Measurements from ENCODE around the gene EGF.

EGF gene

GRCh38 chr4:109989044-109989443 is 76.4 kb downstream of the EGF start:
- TF ChIP-seq EZH2 (IDR thresholded peaks at IDR 0.05; ENCODE audit: borderline replicate concordance, low read length), result no peak
- TF ChIP-seq, protein P1, sequence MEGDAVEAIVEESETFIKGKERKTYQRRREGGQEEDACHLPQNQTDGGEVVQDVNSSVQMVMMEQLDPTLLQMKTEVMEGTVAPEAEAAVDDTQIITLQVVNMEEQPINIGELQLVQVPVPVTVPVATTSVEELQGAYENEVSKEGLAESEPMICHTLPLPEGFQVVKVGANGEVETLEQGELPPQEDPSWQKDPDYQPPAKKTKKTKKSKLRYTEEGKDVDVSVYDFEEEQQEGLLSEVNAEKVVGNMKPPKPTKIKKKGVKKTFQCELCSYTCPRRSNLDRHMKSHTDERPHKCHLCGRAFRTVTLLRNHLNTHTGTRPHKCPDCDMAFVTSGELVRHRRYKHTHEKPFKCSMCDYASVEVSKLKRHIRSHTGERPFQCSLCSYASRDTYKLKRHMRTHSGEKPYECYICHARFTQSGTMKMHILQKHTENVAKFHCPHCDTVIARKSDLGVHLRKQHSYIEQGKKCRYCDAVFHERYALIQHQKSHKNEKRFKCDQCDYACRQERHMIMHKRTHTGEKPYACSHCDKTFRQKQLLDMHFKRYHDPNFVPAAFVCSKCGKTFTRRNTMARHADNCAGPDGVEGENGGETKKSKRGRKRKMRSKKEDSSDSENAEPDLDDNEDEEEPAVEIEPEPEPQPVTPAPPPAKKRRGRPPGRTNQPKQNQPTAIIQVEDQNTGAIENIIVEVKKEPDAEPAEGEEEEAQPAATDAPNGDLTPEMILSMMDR (IDR thresholded peaks at IDR 0.05; ENCODE audit: low read length), result no peak
- Histone ChIP-seq H3K9me3 (ENCODE audit: low read length) (no peaks in the 10 kb centered on the region; the same call in 1 of the 2 replicates), H3K4me3 (ENCODE audit: low read depth, low read length, poor library complexity, severe bottlenecking) (no peak overlapping the region), H4K20me1 (ENCODE audit: insufficient read depth, low read length) (no peaks in the 10 kb centered on the region), H3K4me2 (ENCODE audit: low read length) (no peak overlapping the region), H3K27ac (ENCODE audit: low read depth, low read length, poor library complexity, severe bottlenecking) (no peak overlapping the region), H3K27me3 (ENCODE audit: insufficient read depth, low read length) (no peaks in the 10 kb centered on the region), H2AFZ (ENCODE audit: low read length) (no peak overlapping the region), H3K9me2 (ENCODE audit: low read depth, low read length) (no peaks in the 10 kb centered on the region), H3K79me2 (ENCODE audit: insufficient read depth, low read length) (no peaks in the 10 kb centered on the region), H3K4me1 (ENCODE audit: insufficient read depth, low read length, severe bottlenecking) (peaks cover 38% of the 10 kb centered on the region), H3K9ac (ENCODE audit: low read length) (no peak overlapping the region), H3K36me3 (ENCODE audit: insufficient read depth, low read length) (no peaks in the 10 kb centered on the region), H3F3A (ENCODE audit: insufficient read depth, low read length) (no peaks in the 10 kb centered on the region)

- H3F3A ChIP-seq (ENCODE audit: insufficient read depth, low read length), result no peaks in the 10 kb centered on the region
- H3K27ac ChIP-seq (ENCODE audit: low read depth, low read length, poor library complexity, severe bottlenecking), result peak overlapping the region; percentile 95
- no peaks in the 10 kb centered on the region for H4K20me1 ChIP-seq (ENCODE audit: insufficient read depth, low read length)
- no peaks in the 10 kb centered on the region; the same call in 1 of the 2 replicates for H3K9me3 ChIP-seq (ENCODE audit: low read length)
- H3K4me3 ChIP-seq (ENCODE audit: low read depth, low read length, poor library complexity, severe bottlenecking), result no peak overlapping the region
- H2AFZ ChIP-seq (ENCODE audit: low read length), result no peak overlapping the region
- H3K9ac ChIP-seq (ENCODE audit: low read length), result no peak overlapping the region
- H3K4me1 ChIP-seq (ENCODE audit: insufficient read depth, low read length, severe bottlenecking), result peaks cover 43% of the 10 kb centered on the region
- no peaks in the 10 kb centered on the region for H3K36me3 ChIP-seq (ENCODE audit: insufficient read depth, low read length)
- no peaks in the 10 kb centered on the region for H3K9me2 ChIP-seq (ENCODE audit: low read depth, low read length)
- no peak overlapping the region for H3K4me2 ChIP-seq (ENCODE audit: low read length)
- H3K27me3 ChIP-seq (ENCODE audit: insufficient read depth, low read length), result no peaks in the 10 kb centered on the region
- TF ChIP-seq, protein P1 (IDR thresholded peaks at IDR 0.05; ENCODE audit: low read length), result no peak
- TF ChIP-seq EZH2 (IDR thresholded peaks at IDR 0.05; ENCODE audit: borderline replicate concordance, low read length), result no peak
- H3K79me2 ChIP-seq (ENCODE audit: insufficient read depth, low read length), result no peaks in the 10 kb centered on the region
Observed at GRCh38 chr4:109989618-109990017, 76.9 kb downstream of the EGF start.

DNA sequence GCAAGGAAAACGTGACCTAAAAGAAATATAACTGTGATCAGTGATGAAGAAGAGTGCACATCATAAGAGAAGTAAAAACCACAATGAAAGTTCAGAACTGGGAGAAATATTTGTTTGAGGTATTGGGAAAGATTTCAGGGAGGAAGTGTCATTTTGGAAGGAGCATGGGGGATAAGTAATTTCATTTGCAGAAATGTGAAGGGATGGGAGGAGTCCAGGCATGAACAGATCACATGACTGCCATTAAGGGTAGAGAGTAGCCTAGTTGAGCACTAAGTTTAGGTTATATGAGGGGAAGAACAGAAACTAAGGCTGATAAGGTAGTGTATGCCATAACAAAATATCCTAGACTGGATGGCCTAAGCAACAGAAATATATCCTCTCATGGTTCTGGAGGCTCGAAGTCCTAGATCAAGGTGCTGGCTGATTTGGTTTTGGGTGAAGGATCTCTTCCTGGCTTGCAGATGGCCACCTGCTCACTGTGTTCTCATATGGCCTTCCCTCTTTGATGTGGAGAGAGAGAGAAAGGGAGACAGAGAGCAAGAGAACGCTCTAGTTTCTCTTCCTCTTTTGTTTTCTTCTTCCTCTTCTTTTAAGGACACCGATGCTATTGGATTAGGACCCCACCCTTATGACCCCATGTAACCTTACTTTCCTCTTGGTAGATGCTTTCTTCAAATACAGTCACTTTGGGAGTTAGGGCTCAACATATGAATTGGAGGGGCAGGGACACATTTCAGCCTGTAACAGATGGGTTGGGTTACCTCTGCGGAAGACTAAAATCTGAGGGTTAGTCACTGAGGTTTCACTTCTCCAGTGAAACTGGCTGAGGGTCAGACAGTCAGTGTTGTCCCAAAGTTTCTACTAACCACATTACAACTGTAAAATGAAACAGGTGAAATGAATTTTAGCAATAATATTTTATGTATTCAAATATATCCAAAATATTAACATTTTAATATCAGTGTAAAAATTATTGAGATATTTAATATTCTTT is 77.9 kb downstream of the EGF start:
- H3K79me2 ChIP-seq (ENCODE audit: insufficient read depth, low read length), result no peaks in the 10 kb centered on the region
- H3K9ac ChIP-seq (ENCODE audit: low read length), result no peak overlapping the region
- H2AFZ ChIP-seq (ENCODE audit: low read length), result no peak overlapping the region
- no peaks in the 10 kb centered on the region for H3K36me3 ChIP-seq (ENCODE audit: insufficient read depth, low read length)
- TF ChIP-seq EZH2 (IDR thresholded peaks at IDR 0.05; ENCODE audit: borderline replicate concordance, low read length), result no peak
- TF ChIP-seq, protein P1 (IDR thresholded peaks at IDR 0.05; ENCODE audit: low read length), result no peak
- peak overlapping the region; percentile 19; the same call in 1 of the 2 replicates for H3K4me2 ChIP-seq (ENCODE audit: low read length)
- no peak overlapping the region for H3K4me3 ChIP-seq (ENCODE audit: low read depth, low read length, poor library complexity, severe bottlenecking)
- peak overlapping the region; percentile 95 for H3K27ac ChIP-seq (ENCODE audit: low read depth, low read length, poor library complexity, severe bottlenecking)
- peaks cover 46% of the 10 kb centered on the region for H3K4me1 ChIP-seq (ENCODE audit: insufficient read depth, low read length, severe bottlenecking)
- H3K9me3 ChIP-seq (ENCODE audit: low read length), result no peaks in the 10 kb centered on the region; the same call in 1 of the 2 replicates
- no peaks in the 10 kb centered on the region for H3K9me2 ChIP-seq (ENCODE audit: low read depth, low read length)
- no peaks in the 10 kb centered on the region for H3F3A ChIP-seq (ENCODE audit: insufficient read depth, low read length)
- no peaks in the 10 kb centered on the region for H4K20me1 ChIP-seq (ENCODE audit: insufficient read depth, low read length)
- no peaks in the 10 kb centered on the region for H3K27me3 ChIP-seq (ENCODE audit: insufficient read depth, low read length)

Measured in OCI-LY1 (cell line).